ENCODE measurements around the gene VPS36.

GRCh38 chr13:52366291-52366690 lies 84.1 kb downstream of the VPS36 start:
- TF ChIP-seq ELF4 (CRISPR knock-in tag; IDR thresholded peaks at IDR 0.05; ENCODE audit: low read depth) (no peak), ARID4B (CRISPR knock-in tag; IDR thresholded peaks at IDR 0.05; ENCODE audit: borderline replicate concordance) (no peak), USF2 (CRISPR knock-in tag; IDR thresholded peaks at IDR 0.05) (no peak), SMAD4 (CRISPR knock-in tag; IDR thresholded peaks at IDR 0.05) (no peak), TEAD4 (CRISPR knock-in tag; IDR thresholded peaks at IDR 0.05) (no peak), PREB (CRISPR knock-in tag; IDR thresholded peaks at IDR 0.05; ENCODE audit: borderline replicate concordance) (no peak), ZBTB21 (CRISPR knock-in tag; IDR thresholded peaks at IDR 0.05; ENCODE audit: borderline replicate concordance) (no peak), CREB1 (CRISPR knock-in tag; IDR thresholded peaks at IDR 0.05) (no peak), CTCF (IDR thresholded peaks at IDR 0.05) (no peak)

All from WTC11 (cell line).